ENCODE measurements around the gene DET1. TPM values are rescaled to one million over a fixed set of nuclear protein-coding genes. Genes with fewer than 3 reads are reported as not detected.

DET1 gene
- 10 to 100 TPM in 4 of 8 experiments, 1 to 10 TPM in 4; 5.5 to 16.4 (median 10.6) TPM for total RNA-seq

DNA sequence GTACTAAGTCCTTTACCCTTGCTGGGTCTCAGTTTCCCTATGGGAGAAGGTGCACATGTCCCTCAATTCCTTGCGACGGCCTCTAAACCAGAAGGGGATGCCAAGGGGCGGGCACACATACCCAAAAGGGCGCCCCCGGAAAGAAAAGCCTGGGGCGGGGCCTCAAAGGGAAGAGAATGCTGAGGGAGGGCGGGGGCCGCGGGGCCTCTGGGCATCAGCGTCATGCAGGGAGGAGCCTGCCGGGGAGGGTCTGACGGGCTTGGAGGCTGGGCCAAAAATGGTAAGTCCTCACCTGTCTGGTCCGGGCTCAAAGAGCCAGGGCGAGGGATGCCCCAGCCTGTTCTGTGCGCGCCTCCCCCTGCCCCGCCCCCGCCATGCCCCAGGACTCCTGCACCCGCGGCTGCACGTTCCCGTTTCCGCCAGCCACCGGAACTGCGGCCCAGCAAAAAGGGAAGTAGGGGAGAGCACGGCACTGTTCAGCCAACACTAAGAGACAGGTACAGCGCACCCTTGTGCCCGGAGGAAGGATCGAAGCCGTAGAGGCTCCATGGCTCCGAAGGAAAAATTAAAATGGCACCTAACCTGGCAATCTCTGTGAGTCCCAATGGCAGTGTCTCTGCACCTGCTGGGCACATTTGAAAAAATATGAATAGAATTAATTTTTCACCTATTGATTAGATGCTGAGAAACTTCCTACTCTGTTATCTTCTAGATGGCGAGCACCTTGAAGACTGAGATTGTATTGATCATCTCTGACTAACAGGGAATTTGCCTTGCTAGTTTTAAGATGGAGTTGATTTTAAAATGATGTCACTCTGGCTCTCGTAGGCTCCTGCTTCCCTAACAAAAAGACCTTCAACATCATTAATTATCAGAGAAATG, at the start of gene DET1:
Gene DET1, minus strand, starts transcription at position 434 of the 882 bp plus-strand sequence. CDS start 14,976 bp downstream, outside the sequence.
- Histone ChIP-seq H3K4me1 (replicated peaks in 1 of 2) (peaks cover 15 to 16% of the 10 kb centered on the region in 2 donors), H3K4me3 (peak within 1 kb of the TSS; percentile 49 to 86 (median 67)), H3K27ac (peak within 1 kb of the TSS; percentile 64 to 83)
- ATAC-seq (replicated peaks in 6 of 8), result peak; percentile 97 to 99 (median 98)
- in situ Hi-C loops (cut with MboI; ENCODE audit: low pct_unique_long_range_greater_than_20kb in 2 of 9, low sequenced_read_pairs in 9 of 9, unreplicated experiment in 9 of 9), result no loop called here
- 0 to 42% (median 21%) methylated on average over 1 to 7 of the region's 33 CpGs; no CpG with 5 or more reads in 2 of the 10 experiments for WGBS, 10 experiments

DNA sequence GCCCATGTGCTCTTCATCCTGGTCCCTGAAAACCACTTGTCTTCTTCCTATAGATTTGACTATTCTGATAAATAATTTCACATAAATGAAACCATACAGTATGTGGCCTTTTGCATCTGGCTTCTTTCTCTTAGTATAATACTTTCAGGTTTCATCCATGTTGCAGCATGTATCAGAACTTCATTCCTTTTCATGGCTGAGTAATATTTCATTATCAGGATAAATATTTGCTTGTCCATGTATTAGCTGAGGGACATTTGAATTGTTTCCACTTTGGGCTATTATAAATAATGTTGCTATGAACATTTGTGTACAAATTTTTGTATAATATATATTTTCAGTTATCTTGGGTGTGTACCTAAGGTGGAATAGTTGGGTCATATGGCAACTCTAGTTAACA, 44.9 kb upstream of the DET1 start:
- Histone ChIP-seq H3K4me3 (no peak overlapping the region), H3K27ac (no peak overlapping the region), H3K4me1 (replicated peaks in 1 of 2) (peaks cover 13 to 14% of the 10 kb centered on the region in 2 donors)
- in situ Hi-C loops (cut with MboI; ENCODE audit: low pct_unique_long_range_greater_than_20kb in 2 of 9, low sequenced_read_pairs in 9 of 9, unreplicated experiment in 9 of 9), result no loop called here
- ATAC-seq (replicated peaks in 6 of 8), result no peak

DNA sequence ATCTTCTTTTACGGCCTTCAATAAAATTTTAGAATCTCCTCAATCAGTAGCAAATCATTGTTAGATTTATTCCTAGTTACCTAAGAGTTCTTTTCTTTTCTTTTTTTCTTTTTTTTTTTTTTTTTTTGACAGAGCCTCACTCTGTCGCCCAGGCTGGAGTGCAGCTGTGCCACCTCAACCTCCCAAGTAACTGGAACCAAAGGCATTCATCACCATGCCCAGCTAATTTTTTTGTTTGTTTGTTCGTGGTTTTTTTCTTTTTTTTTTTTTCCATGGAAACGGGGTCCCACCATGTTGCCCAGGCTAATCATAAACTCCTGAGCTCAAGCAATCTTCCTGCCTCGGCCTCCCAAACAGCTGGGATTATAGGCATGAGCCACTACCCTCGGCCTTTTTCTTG, 44.3 kb upstream of the DET1 start:
- in situ Hi-C loops (cut with MboI; ENCODE audit: low pct_unique_long_range_greater_than_20kb in 2 of 9, low sequenced_read_pairs in 9 of 9, unreplicated experiment in 9 of 9), result no loop called here
- WGBS, 10 experiments, result 18 to 80% (median 61%) methylated on average over 1 to 6 of the region's 6 CpGs
- Histone ChIP-seq H3K4me1 (replicated peaks in 1 of 2) (peaks cover 19 to 20% of the 10 kb centered on the region in 2 donors), H3K27ac (no peak overlapping the region), H3K4me3 (no peak overlapping the region)
- peak in 1 of 8 experiments; percentile 54 for ATAC-seq (replicated peaks in 6 of 8)

GRCh38 chr15:88586401-88587162, 40.1 kb upstream of the DET1 start:
- Histone ChIP-seq H3K27ac (no peak overlapping the region), H3K4me3 (no peak overlapping the region), H3K4me1 (replicated peaks in 1 of 2) (peaks cover 19 to 24% of the 10 kb centered on the region in 2 donors)
- ATAC-seq (replicated peaks in 6 of 8), result peak in 5 of 8 experiments; percentile 93 to 99 (median 98)
- in situ Hi-C loops (cut with MboI; ENCODE audit: low pct_unique_long_range_greater_than_20kb in 2 of 9, low sequenced_read_pairs in 9 of 9, unreplicated experiment in 9 of 9), result no loop called here
- 6 to 67% (median 20%) methylated on average over 1 to 4 of the region's 4 CpGs; no CpG with 5 or more reads in 1 of the 10 experiments for WGBS, 10 experiments

GRCh38 chr15:88580532-88580931, 34.1 kb upstream of the DET1 start:
- H3K4me1 ChIP-seq (replicated peaks in 1 of 2), result peaks cover under 1 to 2% of the 10 kb centered on the region in 2 donors
- no peak overlapping the region for H3K27ac ChIP-seq
- H3K4me3 ChIP-seq, result no peak overlapping the region
- in situ Hi-C loops (cut with MboI; ENCODE audit: low pct_unique_long_range_greater_than_20kb in 2 of 9, low sequenced_read_pairs in 9 of 9, unreplicated experiment in 9 of 9), result no loop called here
- peak in 2 of 8 experiments; percentile 13 to 49 for ATAC-seq (replicated peaks in 6 of 8)
- WGBS, 10 experiments, result 0 to 91% (median 67%) methylated on average over 1 to 4 of the region's 4 CpGs; no CpG with 5 or more reads in 3 of the 10 experiments

DNA sequence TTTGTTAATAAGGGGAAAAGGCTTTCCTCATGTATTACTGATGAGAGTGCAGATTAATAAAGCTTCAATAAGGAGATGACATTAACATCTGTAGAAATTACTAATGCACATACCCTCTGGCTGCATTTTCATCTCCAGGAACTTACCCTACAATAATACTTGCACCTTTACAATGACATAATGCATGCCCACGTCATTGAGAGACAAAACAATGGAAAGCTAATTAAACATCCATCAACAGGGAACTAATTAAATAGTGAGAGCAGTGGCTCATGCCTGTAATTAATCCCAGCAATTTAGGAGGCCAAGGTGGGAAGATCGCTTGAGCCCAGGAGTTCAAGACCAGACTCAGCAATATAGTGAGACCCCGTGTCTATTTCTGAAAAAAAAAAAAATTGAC, 32.8 kb upstream of the DET1 start:
- Histone ChIP-seq H3K4me1 (replicated peaks in 1 of 2) (peaks cover 12 to 13% of the 10 kb centered on the region in 2 donors), H3K4me3 (no peak overlapping the region), H3K27ac (no peak overlapping the region)
- in situ Hi-C loops (cut with MboI; ENCODE audit: low pct_unique_long_range_greater_than_20kb in 2 of 9, low sequenced_read_pairs in 9 of 9, unreplicated experiment in 9 of 9), result no loop called here
- 29 to 89% (median 33%) methylated on average over 1 to 3 of the region's 3 CpGs; no CpG with 5 or more reads in 3 of the 10 experiments for WGBS, 10 experiments
- ATAC-seq (replicated peaks in 6 of 8), result no peak

GRCh38 chr15:88574655-88575054, 28.2 kb upstream of the DET1 start:
- peak overlapping the region; percentile 9 to 38 for H3K27ac ChIP-seq
- H3K4me1 ChIP-seq (replicated peaks in 1 of 2), result peaks cover 20 to 29% of the 10 kb centered on the region in 2 donors
- 0 to 43% (median 19%) methylated on average over 1 to 6 of the region's 7 CpGs; no CpG with 5 or more reads in 1 of the 10 experiments for WGBS, 10 experiments
- no peak overlapping the region for H3K4me3 ChIP-seq
- ATAC-seq (replicated peaks in 6 of 8), result peak in 5 of 8 experiments; percentile 89 to 92 (median 91)
- in situ Hi-C loops (cut with MboI; ENCODE audit: low pct_unique_long_range_greater_than_20kb in 2 of 9, low sequenced_read_pairs in 9 of 9, unreplicated experiment in 9 of 9), result no loop called here

DNA sequence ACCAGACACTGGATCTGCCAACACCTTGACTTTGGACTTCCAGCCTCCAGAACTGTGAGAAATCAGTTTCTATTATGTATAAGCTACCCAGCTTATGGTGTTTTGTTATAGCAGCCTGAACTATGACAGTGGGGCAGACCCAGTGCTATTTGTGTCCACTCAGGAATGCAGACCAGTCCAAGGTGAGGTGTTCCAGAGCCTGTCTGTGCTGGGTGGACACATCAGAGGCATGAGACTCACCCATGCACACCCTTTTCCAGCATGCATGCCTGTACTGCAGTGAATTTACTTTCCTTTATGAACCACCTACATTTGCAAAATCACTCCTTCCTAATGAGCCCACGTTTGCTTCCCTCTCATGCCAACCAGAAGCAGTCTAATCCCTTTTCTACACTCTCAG, 27.6 kb upstream of the DET1 start:
- H3K4me1 ChIP-seq (replicated peaks in 1 of 2), result peaks cover 20 to 29% of the 10 kb centered on the region in 2 donors
- in situ Hi-C loops (cut with MboI; ENCODE audit: low pct_unique_long_range_greater_than_20kb in 2 of 9, low sequenced_read_pairs in 9 of 9, unreplicated experiment in 9 of 9), result no loop called here
- no peak overlapping the region for H3K4me3 ChIP-seq
- 0 to 63% (median 35%) methylated on average over 1 of the region's 1 CpG; no CpG with 5 or more reads in 6 of the 10 experiments for WGBS, 10 experiments
- peak overlapping the region; percentile 9 to 38 for H3K27ac ChIP-seq
- peak in 3 of 8 experiments; percentile 2 to 63 (median 16) for ATAC-seq (replicated peaks in 6 of 8)

DNA sequence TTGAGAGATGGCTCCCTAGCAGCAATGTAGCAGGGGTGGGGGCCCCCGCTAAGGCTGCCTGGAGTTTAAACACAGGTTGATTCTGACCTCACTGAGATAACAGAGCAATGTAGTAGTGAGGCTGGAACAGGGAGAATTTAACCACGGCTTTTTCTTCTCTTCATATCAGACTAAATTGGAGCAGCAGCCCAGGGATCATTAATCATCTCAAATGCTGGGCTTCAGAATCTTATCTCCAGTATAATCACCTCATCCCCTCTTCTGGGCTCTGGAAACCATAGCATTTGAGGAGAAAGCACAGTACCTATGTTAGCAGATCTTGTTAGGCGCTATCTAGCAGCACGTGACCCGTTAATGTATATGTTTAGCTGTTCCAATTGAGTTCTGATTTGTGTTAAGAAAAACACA, 25.4 kb upstream of the DET1 start:
- Histone ChIP-seq H3K27ac (peak overlapping the region in 1 of 2 donors; percentile 45), H3K4me3 (no peak overlapping the region), H3K4me1 (replicated peaks in 1 of 2) (peaks cover 20 to 29% of the 10 kb centered on the region in 2 donors)
- WGBS, 10 experiments, result 50 to 100% (median 81%) methylated on average over 1 to 4 of the region's 5 CpGs; no CpG with 5 or more reads in 2 of the 10 experiments
- in situ Hi-C loops (cut with MboI; ENCODE audit: low pct_unique_long_range_greater_than_20kb in 2 of 9, low sequenced_read_pairs in 9 of 9, unreplicated experiment in 9 of 9), result no loop called here
- ATAC-seq (replicated peaks in 6 of 8), result peak in 5 of 8 experiments; percentile 32 to 58 (median 54)

- Histone ChIP-seq H3K4me1 (replicated peaks in 1 of 2) (peaks cover 20 to 29% of the 10 kb centered on the region in 2 donors), H3K4me3 (no peak overlapping the region), H3K27ac (peak overlapping the region in 1 of 2 donors; percentile 45)
- WGBS, 10 experiments, result 9 to 92% (median 76%) methylated on average over 2 to 6 of the region's 7 CpGs; no CpG with 5 or more reads in 5 of the 10 experiments
- ATAC-seq (replicated peaks in 6 of 8), result peak in 2 of 8 experiments; percentile 5 to 9
- in situ Hi-C loops (cut with MboI; ENCODE audit: low pct_unique_long_range_greater_than_20kb in 2 of 9, low sequenced_read_pairs in 9 of 9, unreplicated experiment in 9 of 9), result no loop called here
These were observed 24.8 kb upstream of the DET1 start for GRCh38 chr15:88571153-88571851.

DNA sequence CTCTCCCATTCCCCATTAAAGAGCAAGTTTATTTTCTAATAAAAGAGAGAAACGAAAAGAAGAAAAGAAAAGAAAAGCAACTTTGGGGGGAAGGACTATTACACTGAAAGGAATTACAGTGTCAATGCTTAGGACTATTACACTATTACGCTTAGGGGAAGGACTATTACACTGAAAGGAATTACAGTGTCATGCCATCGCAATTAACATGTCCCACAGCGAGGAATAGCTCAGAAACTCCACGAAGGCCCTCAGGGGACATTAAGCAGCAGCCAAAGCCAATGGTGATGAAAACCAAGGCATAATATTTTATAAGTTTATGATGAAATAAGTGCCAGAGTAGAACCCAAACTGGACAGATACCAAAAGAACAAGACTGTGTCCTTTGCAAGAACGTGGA, 22.1 kb upstream of the DET1 start:
- in situ Hi-C loops (cut with MboI; ENCODE audit: low pct_unique_long_range_greater_than_20kb in 2 of 9, low sequenced_read_pairs in 9 of 9, unreplicated experiment in 9 of 9), result no loop called here
- H3K4me1 ChIP-seq (replicated peaks in 1 of 2), result peaks cover 4 to 14% of the 10 kb centered on the region in 2 donors
- no peak overlapping the region for H3K4me3 ChIP-seq
- peak in 2 of 8 experiments; percentile 63 to 93 for ATAC-seq (replicated peaks in 6 of 8)
- no peak overlapping the region for H3K27ac ChIP-seq
- 5 to 100% (median 57%) methylated on average over 1 to 6 of the region's 6 CpGs for WGBS, 10 experiments

DNA sequence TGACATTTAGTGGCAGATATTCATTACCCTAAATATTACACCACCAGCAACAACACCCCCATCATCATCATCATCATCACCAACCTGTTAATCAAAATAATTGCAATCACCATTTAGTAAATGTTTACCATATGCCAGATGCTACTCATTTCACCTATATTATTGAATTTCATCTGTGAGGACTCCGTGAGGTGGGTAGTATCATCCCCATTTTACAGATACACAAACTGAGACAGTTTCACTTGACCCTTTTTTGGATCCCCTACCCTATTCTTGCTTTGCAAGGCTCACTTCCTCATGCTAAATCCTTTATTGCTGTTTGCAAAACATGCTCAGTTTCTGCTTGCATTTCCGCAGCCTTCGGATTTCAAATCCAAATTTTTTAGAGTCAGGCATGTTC, 18.3 kb upstream of the DET1 start:
- Histone ChIP-seq H3K4me1 (replicated peaks in 1 of 2) (no peaks in the 10 kb centered on the region), H3K27ac (no peak overlapping the region), H3K4me3 (no peak overlapping the region)
- no peak for ATAC-seq (replicated peaks in 6 of 8)
- in situ Hi-C loops (cut with MboI; ENCODE audit: low pct_unique_long_range_greater_than_20kb in 2 of 9, low sequenced_read_pairs in 9 of 9, unreplicated experiment in 9 of 9), result no loop called here
- 0 to 100% (median 83%) methylated on average over 1 to 3 of the region's 3 CpGs; no CpG with 5 or more reads in 1 of the 10 experiments for WGBS, 10 experiments
